IPS-18c (cell line): Measurements from ENCODE around the gene COX10.
"Not testable (repeated sequence)": the region's sequence is repeated elsewhere in the genome, so short reads cannot be mapped to it uniquely, and the experiment has no call there.

Experiments
- H3K4me3 ChIP-seq: 2 replicates; pipeline ENCODE4 v1.7.0; 2013; ENCODE audit warnings: low read depth, mild to moderate bottlenecking, low read length, moderate library complexity; ENCODE audit not compliant: insufficient read depth
- H3K9me3 ChIP-seq: one replicate; pipeline ENCODE4 v1.6.1; 2013; ENCODE audit warnings: mild to moderate bottlenecking, low read length, moderate library complexity; ENCODE audit not compliant: control insufficient read depth, insufficient read depth

Gene COX10

GRCh38 chr17:14069251-14070021 lies at the start of gene COX10:
COX10 (plus strand) TSS chr17:14069504; CDS start chr17:14069606, 102 bp downstream.
- peak within 1 kb of the TSS; percentile 99 for H3K4me3 ChIP-seq
- H3K9me3 ChIP-seq, result no peaks in the 10 kb centered on the region

DNA sequence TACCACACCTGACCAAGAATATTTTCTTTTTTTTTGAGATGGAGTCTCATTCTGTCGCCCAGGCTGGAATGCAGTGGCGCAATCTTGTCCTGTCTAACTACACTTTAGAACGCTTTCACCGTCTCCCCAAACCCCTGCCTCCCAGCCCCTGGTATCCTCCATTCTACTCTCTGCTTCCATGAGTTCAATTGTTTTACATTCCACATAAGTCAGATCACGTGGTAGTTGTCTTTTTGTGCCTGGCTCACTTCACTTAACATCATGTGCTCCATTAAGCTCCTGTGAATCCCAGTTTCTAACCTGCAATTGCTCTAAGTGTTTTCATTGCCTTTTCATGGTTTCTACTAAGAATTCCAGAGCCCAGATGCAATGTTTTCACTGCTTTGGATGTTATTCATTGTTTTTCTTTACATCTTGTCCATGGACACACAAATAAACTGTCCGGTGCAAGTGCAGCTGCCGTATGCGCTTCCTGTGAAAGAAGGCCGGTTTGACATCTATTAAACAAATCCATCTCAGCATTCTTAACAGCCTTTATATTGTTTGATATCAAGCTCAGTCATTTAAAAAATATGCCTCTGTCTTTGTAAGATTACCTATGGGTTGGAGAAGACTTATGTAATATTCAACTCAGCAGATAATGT lies 47.5 kb upstream of the COX10 start:
- H3K4me3 ChIP-seq, result not testable (repeated sequence)

GRCh38 chr17:14029755-14030154 lies 39.5 kb upstream of the COX10 start:
- H3K9me3 ChIP-seq, H3K4me3 ChIP-seq: not testable (repeated sequence)

More for the DNA sequence above, 47.5 kb upstream of the COX10 start:
- not testable (repeated sequence) for H3K9me3 ChIP-seq

GRCh38 chr17:14032234-14032633 lies 37.1 kb upstream of the COX10 start:
- Histone ChIP-seq H3K9me3 (no peaks in the 10 kb centered on the region), H3K4me3 (no peak overlapping the region)

- Histone ChIP-seq H3K4me3 (no peak overlapping the region), H3K9me3 (no peaks in the 10 kb centered on the region)
These were observed 36.1 kb upstream of the COX10 start for GRCh38 chr17:14033166-14033565.

- Histone ChIP-seq H3K4me3 (no peak overlapping the region), H3K9me3 (no peaks in the 10 kb centered on the region)
These were observed 31.9 kb upstream of the COX10 start for GRCh38 chr17:14037453-14037852.

- no peaks in the 10 kb centered on the region for H3K9me3 ChIP-seq
- H3K4me3 ChIP-seq, result no peak overlapping the region
These were observed 31.1 kb upstream of the COX10 start for GRCh38 chr17:14038206-14038605.

DNA sequence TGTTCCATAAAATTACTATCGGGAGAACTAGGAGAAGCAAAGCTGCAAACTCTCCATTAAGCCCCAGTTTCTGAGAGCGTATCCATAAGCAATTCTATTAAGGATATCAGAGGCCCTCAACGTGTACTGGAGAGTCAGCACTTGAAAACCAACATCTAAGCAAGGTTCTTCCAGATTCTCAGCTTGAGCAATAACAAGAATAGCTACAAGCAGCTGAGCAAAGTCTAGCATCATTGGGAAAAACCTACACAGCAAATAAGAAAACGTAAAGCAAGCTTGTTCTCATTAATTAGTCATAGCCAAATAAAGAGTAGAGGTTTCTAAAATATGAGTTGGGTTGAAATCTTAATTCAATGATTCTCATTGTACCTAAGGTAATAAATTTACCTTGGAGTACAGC lies 26.9 kb upstream of the COX10 start:
- Histone ChIP-seq H3K9me3 (no peaks in the 10 kb centered on the region), H3K4me3 (no peak overlapping the region)

DNA sequence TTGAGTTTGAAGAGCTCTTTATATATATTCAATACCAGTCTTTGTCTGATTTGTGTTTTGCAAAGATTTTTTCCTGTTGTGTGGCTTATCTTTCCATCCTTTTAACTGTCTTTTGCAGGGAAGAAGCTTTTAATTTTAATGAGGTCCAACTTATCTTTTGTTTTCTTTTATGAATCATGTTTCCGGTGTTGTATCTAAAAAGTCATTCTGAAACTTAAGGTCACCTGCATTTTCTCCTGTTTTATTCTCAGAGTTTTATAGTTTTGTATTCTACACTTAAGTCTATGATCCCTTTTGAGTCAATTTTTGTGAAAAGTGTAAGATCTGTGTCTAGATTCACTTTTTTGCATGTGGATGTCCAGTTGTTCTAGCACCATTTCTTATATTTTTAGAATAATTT lies 24.6 kb upstream of the COX10 start:
- Histone ChIP-seq H3K9me3 (no peaks in the 10 kb centered on the region), H3K4me3 (no peak overlapping the region)

GRCh38 chr17:14046978-14047377 lies 22.3 kb upstream of the COX10 start:
- Histone ChIP-seq H3K4me3 (no peak overlapping the region), H3K9me3 (no peaks in the 10 kb centered on the region)

DNA sequence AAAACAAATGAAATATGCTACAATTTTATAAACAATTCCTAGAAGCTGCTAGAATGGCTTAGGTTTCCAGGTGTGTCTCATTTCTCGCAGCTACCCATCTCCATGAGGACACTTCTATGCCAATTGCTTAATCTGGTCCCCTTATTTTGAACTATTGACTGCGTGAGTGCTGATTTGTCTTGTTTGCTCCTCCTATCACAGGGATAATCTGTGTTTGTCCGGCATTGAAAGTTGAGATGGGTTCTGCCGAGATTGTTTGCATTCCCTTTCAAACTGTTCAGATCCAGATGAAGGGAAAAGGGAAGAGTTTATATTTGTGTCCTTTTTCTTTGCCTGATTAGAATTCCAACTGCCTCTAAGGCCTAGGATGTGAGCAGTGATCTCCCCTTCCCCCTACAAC lies 21.7 kb upstream of the COX10 start:
- Histone ChIP-seq H3K4me3 (no peak overlapping the region), H3K9me3 (no peaks in the 10 kb centered on the region)

DNA sequence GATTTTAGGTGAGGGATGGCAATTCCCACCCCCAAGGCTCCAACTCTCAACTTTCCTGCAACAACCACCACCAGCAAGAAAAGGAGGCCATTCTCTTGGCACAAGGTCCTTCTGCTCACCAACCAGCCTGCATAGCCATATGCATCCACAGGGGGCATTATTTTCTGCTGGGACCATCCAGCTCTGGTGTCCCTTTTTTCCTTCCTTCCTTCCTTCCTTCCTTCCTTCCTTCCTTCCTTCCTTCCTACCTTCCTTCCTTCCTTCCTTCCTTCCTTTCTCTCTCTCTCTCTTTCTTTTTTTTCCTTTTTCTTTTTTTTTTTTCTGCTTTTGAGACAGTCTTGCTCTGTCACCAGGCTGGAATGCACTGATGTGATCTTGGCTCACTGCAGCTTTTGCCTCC lies 21.1 kb upstream of the COX10 start:
- no peak overlapping the region for H3K4me3 ChIP-seq

GRCh38 chr17:14050616-14051015 lies 18.7 kb upstream of the COX10 start:
- Histone ChIP-seq H3K4me3 (no peak overlapping the region), H3K9me3 (no peaks in the 10 kb centered on the region)

More for the DNA sequence above, 21.1 kb upstream of the COX10 start:
- no peaks in the 10 kb centered on the region for H3K9me3 ChIP-seq

DNA sequence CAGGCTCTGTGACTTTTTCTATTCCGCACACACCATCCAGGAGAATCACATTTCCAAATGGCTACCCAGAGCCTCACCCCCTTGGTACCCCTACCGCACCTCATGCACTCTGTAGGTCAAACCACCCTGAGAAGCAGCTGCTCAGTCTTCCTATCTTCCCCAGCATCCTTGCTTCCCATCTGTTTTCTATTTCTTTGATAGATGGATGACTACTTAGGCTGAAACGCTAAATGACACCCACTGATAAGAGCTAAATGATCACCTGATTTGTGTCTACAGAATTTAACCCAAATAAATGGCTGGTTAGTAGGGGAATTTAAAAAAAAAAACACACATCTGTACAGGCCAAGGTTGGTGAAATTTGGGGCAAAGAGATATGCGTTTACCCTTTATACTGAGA lies 17.6 kb upstream of the COX10 start:
- Histone ChIP-seq H3K4me3 (no peak overlapping the region), H3K9me3 (no peaks in the 10 kb centered on the region)

GRCh38 chr17:14052886-14053615 lies 16.3 kb upstream of the COX10 start:
- Histone ChIP-seq H3K9me3 (no peaks in the 10 kb centered on the region), H3K4me3 (no peak overlapping the region)

GRCh38 chr17:14057591-14057990 lies 11.7 kb upstream of the COX10 start:
- no peaks in the 10 kb centered on the region for H3K9me3 ChIP-seq

DNA sequence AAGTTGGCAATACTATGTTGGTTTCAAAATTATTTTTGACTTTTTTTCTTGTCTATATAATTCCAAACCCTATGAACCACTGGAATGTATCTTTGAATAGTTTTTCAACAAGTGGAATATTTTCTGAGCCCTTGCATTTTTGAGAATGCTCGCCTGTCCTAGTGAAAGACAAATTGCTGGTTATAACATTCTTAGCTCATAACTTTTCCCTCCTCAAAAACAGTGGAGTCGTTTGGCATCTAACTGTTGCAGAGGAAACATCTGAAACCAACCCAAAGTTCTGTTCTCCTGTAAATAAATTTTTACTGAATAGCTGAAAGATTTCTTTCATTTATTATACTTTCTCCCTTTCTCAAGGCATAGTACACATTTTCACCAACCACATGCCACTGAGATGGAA lies 11.3 kb upstream of the COX10 start:
- Histone ChIP-seq H3K4me3 (no peak overlapping the region), H3K9me3 (no peaks in the 10 kb centered on the region)

More at GRCh38 chr17:14057591-14057990, 11.7 kb upstream of the COX10 start:
- no peak overlapping the region for H3K4me3 ChIP-seq

GRCh38 chr17:14060706-14061105 lies 8.6 kb upstream of the COX10 start:
- H3K4me3 ChIP-seq, result no peak overlapping the region

More at GRCh38 chr17:14060706-14061105, 8.6 kb upstream of the COX10 start:
- H3K9me3 ChIP-seq, result no peaks in the 10 kb centered on the region
